ENCODE results near the gene SLC35F5. TPM values are rescaled to one million over a fixed set of nuclear protein-coding genes. Genes with fewer than 3 reads are reported as not detected.

The SLC35F5 gene
- total and polyA plus RNA-seq, 2 of the 4 experiments (the other 2 are of a cell fraction) = 30.5 to 93.4 TPM

DNA sequence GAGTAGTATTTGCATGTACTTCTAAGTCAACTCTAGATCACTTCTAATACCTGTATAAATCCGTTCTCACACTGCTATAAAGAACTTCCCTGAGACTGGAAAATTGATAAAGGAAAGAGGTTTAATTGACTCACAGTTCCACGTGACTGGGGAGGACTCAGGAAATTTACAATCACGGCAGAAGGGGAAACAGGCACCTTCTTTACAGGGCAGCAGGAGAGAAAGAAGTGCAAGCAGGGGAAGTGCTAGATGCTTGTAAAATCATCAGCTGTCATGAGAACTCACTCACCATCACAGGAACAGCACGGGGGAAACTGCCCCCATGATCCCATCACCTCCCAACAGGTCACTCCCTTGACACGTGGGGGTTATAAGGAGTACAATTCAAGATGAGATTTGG, 24.0 kb upstream of the SLC35F5 start:
- WGBS, 2 experiments (ENCODE audit: extremely low coverage in 2 of 2, insufficient read length in 1 of 2) = no CpG with 5 or more reads among the region's 5 CpGs
- no peak overlapping the region for H4K91ac ChIP-seq (ENCODE audit: insufficient read depth, low read depth, low read length)
- H2BK120ac ChIP-seq (ENCODE audit: low read depth, low read length) = no peak overlapping the region
- H3K27ac ChIP-seq (ENCODE audit: insufficient read depth, low read length) = no peak overlapping the region
- H3K18ac ChIP-seq (ENCODE audit: low read depth, low read length) = no peak overlapping the region
- H2BK5ac ChIP-seq (ENCODE audit: low read depth, low read length, poor library complexity, severe bottlenecking) = no peak overlapping the region
- H2AK9ac ChIP-seq (replicated peaks; ENCODE audit: low read depth, low read length, poor library complexity) = no peak overlapping the region
- dilution Hi-C loops (cut with HindIII; ENCODE audit: low sequenced_read_pairs, unreplicated experiment) = no loop called here
- no peak overlapping the region for H2BK20ac ChIP-seq (ENCODE audit: low read depth, low read length)
- ChIA-PET POLR2A (ENCODE audit: unreplicated experiment) (no interaction called here), CTCF (no interaction called here)
- BruUV-seq (replicated peaks) = no TSS peak
- H3K79me1 ChIP-seq (ENCODE audit: low read depth in 1 of 2, low read length in 2 of 2) = no peaks in the 10 kb centered on the region
- H3K4ac ChIP-seq (ENCODE audit: low read depth, low read length) = no peak overlapping the region
- no peak overlapping the region for H2BK15ac ChIP-seq (ENCODE audit: low read depth, low read length)
- H4K5ac ChIP-seq (ENCODE audit: low read depth, low read length) = no peak overlapping the region
- no peak overlapping the region for H3K23ac ChIP-seq (ENCODE audit: low read depth, low read length)
- H4K20me1 ChIP-seq (ENCODE audit: insufficient read depth, low read length) = no peaks in the 10 kb centered on the region
- H2AK5ac ChIP-seq (ENCODE audit: low read depth, low read length) = no peak overlapping the region
- no peak overlapping the region for H3K4me2 ChIP-seq (ENCODE audit: low read depth, low read length)
- no peaks in the 10 kb centered on the region; the same call in 1 of the 2 replicates for H3K27me3 ChIP-seq (ENCODE audit: control insufficient read depth, insufficient read depth, low read length)
- TF ChIP-seq MAZ (IDR thresholded peaks at IDR 0.05; ENCODE audit: borderline replicate concordance, low read depth, low read length) (no peak), MAFK (IDR thresholded peaks at IDR 0.05; ENCODE audit: low read depth, low read length) (no peak)
- no peak overlapping the region for H3K14ac ChIP-seq (replicated peaks; ENCODE audit: low read depth, low read length)
- intact Hi-C loops (cut with micrococcal nuclease) = no loop called here
- H3K9ac ChIP-seq (ENCODE audit: low read depth, low read length) = no peak overlapping the region
- H3K9me1 ChIP-seq (ENCODE audit: insufficient read depth, low read length) = no peaks in the 10 kb centered on the region
- H3K4me1 ChIP-seq (ENCODE audit: control insufficient read depth, insufficient read depth, low read length) = no peaks in the 10 kb centered on the region
- no peak overlapping the region for H3K4me3 ChIP-seq (ENCODE audit: insufficient read depth, low read depth, low read length)
- DNase-seq = no peak
- no peaks in the 10 kb centered on the region for H3K9me3 ChIP-seq (ENCODE audit: control insufficient read depth, insufficient read depth, low read length)
- no peak for ATAC-seq (ENCODE audit: low read depth)
- H3K36me3 ChIP-seq (ENCODE audit: control insufficient read depth, insufficient read depth, low read length) = no peaks in the 10 kb centered on the region
- H3K56ac ChIP-seq (ENCODE audit: extremely low read depth, insufficient read depth, low read length) = no peak overlapping the region
- H4K8ac ChIP-seq (ENCODE audit: low read depth in 2 of 2, low read length in 2 of 2) = no peak overlapping the region
- H2AFZ ChIP-seq (replicated peaks; ENCODE audit: low read length, poor library complexity) = no peak overlapping the region
- in situ Hi-C loops (cut with MboI; ENCODE audit: low sequenced_read_pairs) = no loop called here
